HepG2 (cell line): ENCODE data around the gene PDK2. TPM values are rescaled to one million over a fixed set of nuclear protein-coding genes. Genes with fewer than 3 reads are reported as not detected.

Experiments
- CHD2 ChIP-seq: IDR thresholded peaks from 2 replicates; pipeline ENCODE4 v1.6.1; 2011; ENCODE audit warnings: low read depth, low read length, improper control_type of control experiment
- CSRNP2 ChIP-seq: sonication (generic); formaldehyde crosslinking; conservative IDR thresholded peaks from 2 replicates; pipeline ENCODE4 v1.8.0; 2022; ENCODE audit warnings: low read depth, missing genetic modification reagents
- ELF3 ChIP-seq: IDR thresholded peaks from 2 replicates; pipeline ENCODE4 v1.6.1; 2016; ENCODE audit warnings: missing genetic modification reagents, missing compliant biosample characterization
- GABPB1 ChIP-seq: IDR thresholded peaks from 2 replicates; pipeline ENCODE4 v1.6.1; 2016; ENCODE audit warnings: mild to moderate bottlenecking, missing genetic modification reagents, moderate library complexity, missing compliant biosample characterization
- ISL2 ChIP-seq: sonication (generic); formaldehyde crosslinking; IDR thresholded peaks from 2 replicates; pipeline ENCODE4 v1.5.0; 2020; ENCODE audit warnings: missing genetic modification reagents
- KLF9 ChIP-seq: IDR thresholded peaks from 2 replicates; pipeline ENCODE4 v1.6.1; 2016; ENCODE audit warnings: low read depth
- MZF1 ChIP-seq: sonication (generic); formaldehyde crosslinking; IDR thresholded peaks from 2 replicates; pipeline ENCODE4 v1.8.1; 2023; ENCODE audit warnings: mild to moderate bottlenecking, missing genetic modification reagents, borderline replicate concordance
- NFYC ChIP-seq: IDR thresholded peaks from 2 replicates; pipeline ENCODE4 v1.6.1; 2016; ENCODE audit warnings: missing genetic modification reagents, missing compliant biosample characterization
- NR2F6 ChIP-seq, 2 experiments: IDR thresholded peaks; 2 replicates each; pipeline ENCODE4 v1.6.1; 2016; ENCODE audit warnings: antibody characterized with exemption in 1 of 2, mild to moderate bottlenecking in 1 of 2
- PRDM10 ChIP-seq: sonication (generic); formaldehyde crosslinking; IDR thresholded peaks from 2 replicates; pipeline ENCODE4 v1.4.0; 2020; ENCODE audit warnings: low read depth, missing genetic modification reagents
- TCF7L2 ChIP-seq: IDR thresholded peaks from 2 replicates; pipeline ENCODE4 v1.6.1; 2011; ENCODE audit warnings: mild to moderate bottlenecking, low read depth, low read length, moderate library complexity
- XRCC5 ChIP-seq: fragments of 200-400 bp; formaldehyde crosslinking; optimal IDR thresholded peaks from 2 replicates; pipeline ENCODE3; 2017; ENCODE audit warnings: mild to moderate bottlenecking, low read length
- ZNF432 ChIP-seq: sonication (generic); formaldehyde crosslinking; IDR thresholded peaks from 2 replicates; pipeline ENCODE4 v1.5.0; 2020; ENCODE audit warnings: missing genetic modification reagents, mild to moderate bottlenecking, borderline replicate concordance
- ZNF605 ChIP-seq: sonication (generic); formaldehyde crosslinking; IDR thresholded peaks from 2 replicates; pipeline ENCODE4 v1.8.0; 2022; ENCODE audit warnings: mild to moderate bottlenecking, missing genetic modification reagents
- ZNF607 ChIP-seq: sonication (generic); formaldehyde crosslinking; IDR thresholded peaks from 2 replicates; pipeline ENCODE4 v1.5.1; 2020; ENCODE audit warnings: missing genetic modification reagents, mild to moderate bottlenecking, borderline replicate concordance
- ZNF614 ChIP-seq: IDR thresholded peaks from 2 replicates; pipeline ENCODE4 v1.6.1; 2018; ENCODE audit warnings: missing biosample characterization, missing genetic modification reagents, inconsistent platforms, borderline replicate concordance
- ZNF678 ChIP-seq: sonication (generic); formaldehyde crosslinking; IDR thresholded peaks from 2 replicates; pipeline ENCODE4 v1.4.0; 2020; ENCODE audit warnings: mild to moderate bottlenecking, missing genetic modification reagents
- polyA plus RNA-seq, 8 experiments: library from polyadenylated mRNA; depleted of rRNA in 3 of 8; stranded (reverse) in 7 of 8; unstranded in 1 of 8; fragments of >200 nt; fragmentation: Illumina TruSeq in 4 of 8; extraction: Trizol in 4 of 8; gene quantifications; 2 replicates each; pipeline versions ENCODE4 v1.2.1 to v1.2.3, GENCODE V29; 2011 to 2016; ENCODE audit warnings: low read depth in 4 of 8, missing spikeins in 1 of 8, mixed read lengths in 1 of 8; ENCODE audit not compliant: insufficient read depth in 1 of 8
- total RNA-seq, 5 experiments: library from RNA; depleted of rRNA; stranded (reverse); fragments of >200 nt; fragmentation: Illumina TruSeq; extraction: Trizol; gene quantifications; 2 replicates each; pipeline ENCODE4 v1.2.3, GENCODE V29; 2016; ENCODE audit warnings: low read depth in 1 of 5
- TF ChIP-seq, protein P1 (sequence below): sonication (generic); formaldehyde crosslinking; IDR thresholded peaks from 2 replicates; pipeline ENCODE4 v1.4.0; 2020; ENCODE audit warnings: missing genetic modification reagents
- TF ChIP-seq, protein P2 (sequence below): IDR thresholded peaks from 2 replicates; pipeline ENCODE4 v1.6.1; 2016; ENCODE audit warnings: mild to moderate bottlenecking
- TF ChIP-seq, protein P3 (sequence below): sonication (generic); formaldehyde crosslinking; IDR thresholded peaks from 2 replicates; pipeline ENCODE4 v1.8.1; 2022; ENCODE audit warnings: low read depth, mild to moderate bottlenecking, missing genetic modification reagents

PDK2 gene
- total and polyA plus RNA-seq, 2 of the 13 experiments (the other 11 are each of a cell fraction or from before 2014, with no cell fraction given): 18.5 to 59.7 TPM

GRCh38 chr17:50087246-50087911 is 7.8 kb upstream of the PDK2 start (continued):
- no peak for TF ChIP-seq CSRNP2 (CRISPR knock-in tag)
- TF ChIP-seq TCF7L2: no peak
- no peak for TF ChIP-seq PRDM10 (CRISPR knock-in tag)
- TF ChIP-seq NFYC (CRISPR knock-in tag): no peak
- no peak for TF ChIP-seq ZNF607 (CRISPR knock-in tag)
- TF ChIP-seq GABPB1 (CRISPR knock-in tag): peak; percentile 28; the same call in 1 of the 2 replicates
- TF ChIP-seq, protein P1, sequence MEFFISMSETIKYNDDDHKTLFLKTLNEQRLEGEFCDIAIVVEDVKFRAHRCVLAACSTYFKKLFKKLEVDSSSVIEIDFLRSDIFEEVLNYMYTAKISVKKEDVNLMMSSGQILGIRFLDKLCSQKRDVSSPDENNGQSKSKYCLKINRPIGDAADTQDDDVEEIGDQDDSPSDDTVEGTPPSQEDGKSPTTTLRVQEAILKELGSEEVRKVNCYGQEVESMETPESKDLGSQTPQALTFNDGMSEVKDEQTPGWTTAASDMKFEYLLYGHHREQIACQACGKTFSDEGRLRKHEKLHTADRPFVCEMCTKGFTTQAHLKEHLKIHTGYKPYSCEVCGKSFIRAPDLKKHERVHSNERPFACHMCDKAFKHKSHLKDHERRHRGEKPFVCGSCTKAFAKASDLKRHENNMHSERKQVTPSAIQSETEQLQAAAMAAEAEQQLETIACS (CRISPR knock-in tag): no peak
- no peak for TF ChIP-seq NR2F6 (IDR thresholded peaks at IDR 0.05)
- no peak for TF ChIP-seq NR2F6 (CRISPR knock-in tag; IDR thresholded peaks at IDR 0.05)
- TF ChIP-seq ZNF432 (CRISPR knock-in tag): no peak
- TF ChIP-seq ISL2 (CRISPR knock-in tag): peak; percentile 32; the same call in 1 of the 2 replicates
- TF ChIP-seq KLF9 (CRISPR knock-in tag): no peak
- no peak for TF ChIP-seq ZNF614 (CRISPR knock-in tag)
- TF ChIP-seq, protein P2, sequence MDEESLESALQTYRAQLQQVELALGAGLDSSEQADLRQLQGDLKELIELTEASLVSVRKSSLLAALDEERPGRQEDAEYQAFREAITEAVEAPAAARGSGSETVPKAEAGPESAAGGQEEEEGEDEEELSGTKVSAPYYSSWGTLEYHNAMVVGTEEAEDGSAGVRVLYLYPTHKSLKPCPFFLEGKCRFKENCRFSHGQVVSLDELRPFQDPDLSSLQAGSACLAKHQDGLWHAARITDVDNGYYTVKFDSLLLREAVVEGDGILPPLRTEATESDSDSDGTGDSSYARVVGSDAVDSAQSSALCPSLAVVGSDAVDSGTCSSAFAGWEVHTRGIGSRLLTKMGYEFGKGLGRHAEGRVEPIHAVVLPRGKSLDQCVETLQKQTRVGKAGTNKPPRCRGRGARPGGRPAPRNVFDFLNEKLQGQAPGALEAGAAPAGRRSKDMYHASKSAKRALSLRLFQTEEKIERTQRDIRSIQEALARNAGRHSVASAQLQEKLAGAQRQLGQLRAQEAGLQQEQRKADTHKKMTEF: no peak
- TF ChIP-seq ZNF605 (CRISPR knock-in tag): no peak
- TF ChIP-seq MZF1 (CRISPR knock-in tag): no peak
- no peak for TF ChIP-seq ZNF678 (CRISPR knock-in tag)
- TF ChIP-seq ELF3 (CRISPR knock-in tag): no peak
- TF ChIP-seq XRCC5: peak; percentile 85
- TF ChIP-seq, protein P3, sequence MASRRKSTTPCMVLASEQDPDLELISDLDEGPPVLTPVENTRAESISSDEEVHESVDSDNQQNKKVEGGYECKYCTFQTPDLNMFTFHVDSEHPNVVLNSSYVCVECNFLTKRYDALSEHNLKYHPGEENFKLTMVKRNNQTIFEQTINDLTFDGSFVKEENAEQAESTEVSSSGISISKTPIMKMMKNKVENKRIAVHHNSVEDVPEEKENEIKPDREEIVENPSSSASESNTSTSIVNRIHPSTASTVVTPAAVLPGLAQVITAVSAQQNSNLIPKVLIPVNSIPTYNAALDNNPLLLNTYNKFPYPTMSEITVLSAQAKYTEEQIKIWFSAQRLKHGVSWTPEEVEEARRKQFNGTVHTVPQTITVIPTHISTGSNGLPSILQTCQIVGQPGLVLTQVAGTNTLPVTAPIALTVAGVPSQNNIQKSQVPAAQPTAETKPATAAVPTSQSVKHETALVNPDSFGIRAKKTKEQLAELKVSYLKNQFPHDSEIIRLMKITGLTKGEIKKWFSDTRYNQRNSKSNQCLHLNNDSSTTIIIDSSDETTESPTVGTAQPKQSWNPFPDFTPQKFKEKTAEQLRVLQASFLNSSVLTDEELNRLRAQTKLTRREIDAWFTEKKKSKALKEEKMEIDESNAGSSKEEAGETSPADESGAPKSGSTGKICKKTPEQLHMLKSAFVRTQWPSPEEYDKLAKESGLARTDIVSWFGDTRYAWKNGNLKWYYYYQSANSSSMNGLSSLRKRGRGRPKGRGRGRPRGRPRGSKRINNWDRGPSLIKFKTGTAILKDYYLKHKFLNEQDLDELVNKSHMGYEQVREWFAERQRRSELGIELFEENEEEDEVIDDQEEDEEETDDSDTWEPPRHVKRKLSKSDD (CRISPR knock-in tag): no peak
- no peak for TF ChIP-seq CHD2
